ENCODE results near the gene C1QTNF6.

The C1QTNF6 gene

DNA sequence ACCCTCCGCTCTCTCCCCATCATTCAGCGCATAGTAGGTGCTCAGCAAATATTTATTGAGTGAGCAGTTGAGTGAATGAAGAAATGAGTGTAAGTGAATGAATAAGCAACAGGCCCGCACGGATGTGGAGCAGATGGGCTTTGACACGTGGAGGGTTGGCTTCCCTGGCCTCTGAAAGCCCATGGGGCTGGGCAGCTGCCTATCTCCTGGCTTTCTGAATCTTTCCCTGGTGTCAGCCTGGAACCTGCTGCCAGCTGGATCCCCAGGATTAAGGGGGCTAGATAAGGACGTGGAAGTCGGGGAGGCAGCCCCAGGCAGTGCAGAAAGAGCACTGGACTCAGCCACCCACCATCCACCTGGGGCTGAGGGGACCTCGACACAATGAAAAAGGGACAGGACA, 50.9 kb downstream of the C1QTNF6 start:
- H3K27ac ChIP-seq (ENCODE audit: extremely low read depth, low read depth, low read length), result no peak overlapping the region
- H3K9me3 ChIP-seq (ENCODE audit: control insufficient read depth, insufficient read depth, low read depth, low read length), result no peaks in the 10 kb centered on the region
- no peaks in the 10 kb centered on the region for H3K4me1 ChIP-seq (ENCODE audit: control insufficient read depth, insufficient read depth, low read length)
- ChIA-PET CTCF (no interaction called here), POLR2A (no interaction called here)
- H3K4me3 ChIP-seq (ENCODE audit: low read depth, low read length), result no peak overlapping the region
- H3K36me3 ChIP-seq (ENCODE audit: control insufficient read depth in 2 of 2, insufficient read depth in 1 of 2, low read length in 2 of 2), result no peaks in the 10 kb centered on the region
- TF ChIP-seq KLF8 (tag by site-specific recombination; IDR thresholded peaks at IDR 0.05) (no peak), ZNF701 (tag by site-specific recombination; IDR thresholded peaks at IDR 0.05) (no peak), YY1 (tag by site-specific recombination; IDR thresholded peaks at IDR 0.05) (no peak), ZNF341 (tag by site-specific recombination; IDR thresholded peaks at IDR 0.05; ENCODE audit: low read depth) (no peak), GLI2 (tag by site-specific recombination; IDR thresholded peaks at IDR 0.05; ENCODE audit: borderline replicate concordance, low read depth) (no peak), ZNF423 (tag by site-specific recombination; IDR thresholded peaks at IDR 0.05) (no peak), SCRT1 (tag by site-specific recombination; IDR thresholded peaks at IDR 0.05; ENCODE audit: borderline replicate concordance) (no peak)
- TF ChIP-seq, protein P1, sequence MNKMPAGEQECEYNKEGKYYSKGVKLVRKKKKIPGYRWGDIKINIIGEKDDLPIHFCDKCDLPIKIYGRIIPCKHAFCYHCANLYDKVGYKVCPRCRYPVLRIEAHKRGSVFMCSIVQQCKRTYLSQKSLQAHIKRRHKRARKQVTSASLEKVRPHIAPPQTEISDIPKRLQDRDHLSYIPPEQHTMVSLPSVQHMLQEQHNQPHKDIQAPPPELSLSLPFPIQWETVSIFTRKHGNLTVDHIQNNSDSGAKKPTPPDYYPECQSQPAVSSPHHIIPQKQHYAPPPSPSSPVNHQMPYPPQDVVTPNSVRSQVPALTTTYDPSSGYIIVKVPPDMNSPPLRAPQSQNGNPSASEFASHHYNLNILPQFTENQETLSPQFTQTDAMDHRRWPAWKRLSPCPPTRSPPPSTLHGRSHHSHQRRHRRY (tag by site-specific recombination; IDR thresholded peaks at IDR 0.05), result no peak
- TF ChIP-seq, protein P2, sequence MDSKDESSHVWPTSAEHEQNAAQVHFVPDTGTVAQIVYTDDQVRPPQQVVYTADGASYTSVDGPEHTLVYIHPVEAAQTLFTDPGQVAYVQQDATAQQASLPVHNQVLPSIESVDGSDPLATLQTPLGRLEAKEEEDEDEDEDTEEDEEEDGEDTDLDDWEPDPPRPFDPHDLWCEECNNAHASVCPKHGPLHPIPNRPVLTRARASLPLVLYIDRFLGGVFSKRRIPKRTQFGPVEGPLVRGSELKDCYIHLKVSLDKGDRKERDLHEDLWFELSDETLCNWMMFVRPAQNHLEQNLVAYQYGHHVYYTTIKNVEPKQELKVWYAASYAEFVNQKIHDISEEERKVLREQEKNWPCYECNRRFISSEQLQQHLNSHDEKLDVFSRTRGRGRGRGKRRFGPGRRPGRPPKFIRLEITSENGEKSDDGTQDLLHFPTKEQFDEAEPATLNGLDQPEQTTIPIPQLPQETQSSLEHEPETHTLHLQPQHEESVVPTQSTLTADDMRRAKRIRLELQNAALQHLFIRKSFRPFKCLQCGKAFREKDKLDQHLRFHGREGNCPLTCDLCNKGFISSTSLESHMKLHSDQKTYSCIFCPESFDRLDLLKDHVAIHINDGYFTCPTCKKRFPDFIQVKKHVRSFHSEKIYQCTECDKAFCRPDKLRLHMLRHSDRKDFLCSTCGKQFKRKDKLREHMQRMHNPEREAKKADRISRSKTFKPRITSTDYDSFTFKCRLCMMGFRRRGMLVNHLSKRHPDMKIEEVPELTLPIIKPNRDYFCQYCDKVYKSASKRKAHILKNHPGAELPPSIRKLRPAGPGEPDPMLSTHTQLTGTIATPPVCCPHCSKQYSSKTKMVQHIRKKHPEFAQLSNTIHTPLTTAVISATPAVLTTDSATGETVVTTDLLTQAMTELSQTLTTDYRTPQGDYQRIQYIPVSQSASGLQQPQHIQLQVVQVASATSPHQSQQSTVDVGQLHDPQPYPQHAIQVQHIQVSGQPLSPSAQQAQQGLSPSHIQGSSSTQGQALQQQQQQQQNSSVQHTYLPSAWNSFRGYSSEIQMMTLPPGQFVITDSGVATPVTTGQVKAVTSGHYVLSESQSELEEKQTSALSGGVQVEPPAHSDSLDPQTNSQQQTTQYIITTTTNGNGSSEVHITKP (tag by site-specific recombination; IDR thresholded peaks at IDR 0.05), result no peak

DNA sequence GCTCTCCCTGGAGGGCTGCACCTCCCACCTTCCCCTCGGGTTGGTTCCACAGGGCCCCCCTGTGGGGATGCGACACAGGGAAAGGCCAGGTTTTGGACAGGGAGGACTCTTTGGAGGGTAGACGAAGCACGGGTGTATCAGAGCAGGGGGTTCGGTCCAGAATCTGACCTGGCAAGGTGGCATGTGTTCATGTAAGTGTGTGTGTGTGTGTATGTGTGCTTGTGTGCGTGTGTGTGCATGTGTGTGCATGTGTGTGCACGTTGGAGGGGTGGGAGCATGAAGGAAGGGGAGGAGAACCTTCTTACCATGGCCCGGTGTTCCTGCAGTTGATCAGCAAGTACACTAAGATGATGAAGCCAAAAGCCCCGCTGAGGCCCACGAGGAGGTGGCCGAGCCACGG, 53.0 kb downstream of the C1QTNF6 start:
- Histone ChIP-seq H3K27ac (ENCODE audit: extremely low read depth, low read depth, low read length) (no peak overlapping the region), H3K9me3 (ENCODE audit: control insufficient read depth, insufficient read depth, low read depth, low read length) (no peaks in the 10 kb centered on the region), H3K4me1 (ENCODE audit: control insufficient read depth, insufficient read depth, low read length) (no peaks in the 10 kb centered on the region), H3K4me3 (ENCODE audit: low read depth, low read length) (no peak overlapping the region), H3K36me3 (ENCODE audit: control insufficient read depth in 2 of 2, insufficient read depth in 1 of 2, low read length in 2 of 2) (no peaks in the 10 kb centered on the region)
- ChIA-PET POLR2A (no interaction called here), CTCF (interaction anchor here (0.6 to 1.2 kb wide), 2 partner anchors 10 to 87 kb away, joined by 3 to 4 read pairs; no protein-coding TSS in a partner anchor)
- TF ChIP-seq, protein P3, sequence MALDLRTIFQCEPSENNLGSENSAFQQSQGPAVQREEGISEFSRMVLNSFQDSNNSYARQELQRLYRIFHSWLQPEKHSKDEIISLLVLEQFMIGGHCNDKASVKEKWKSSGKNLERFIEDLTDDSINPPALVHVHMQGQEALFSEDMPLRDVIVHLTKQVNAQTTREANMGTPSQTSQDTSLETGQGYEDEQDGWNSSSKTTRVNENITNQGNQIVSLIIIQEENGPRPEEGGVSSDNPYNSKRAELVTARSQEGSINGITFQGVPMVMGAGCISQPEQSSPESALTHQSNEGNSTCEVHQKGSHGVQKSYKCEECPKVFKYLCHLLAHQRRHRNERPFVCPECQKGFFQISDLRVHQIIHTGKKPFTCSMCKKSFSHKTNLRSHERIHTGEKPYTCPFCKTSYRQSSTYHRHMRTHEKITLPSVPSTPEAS (tag by site-specific recombination; IDR thresholded peaks at IDR 0.05), result peak; percentile 94
- TF ChIP-seq, protein P4, sequence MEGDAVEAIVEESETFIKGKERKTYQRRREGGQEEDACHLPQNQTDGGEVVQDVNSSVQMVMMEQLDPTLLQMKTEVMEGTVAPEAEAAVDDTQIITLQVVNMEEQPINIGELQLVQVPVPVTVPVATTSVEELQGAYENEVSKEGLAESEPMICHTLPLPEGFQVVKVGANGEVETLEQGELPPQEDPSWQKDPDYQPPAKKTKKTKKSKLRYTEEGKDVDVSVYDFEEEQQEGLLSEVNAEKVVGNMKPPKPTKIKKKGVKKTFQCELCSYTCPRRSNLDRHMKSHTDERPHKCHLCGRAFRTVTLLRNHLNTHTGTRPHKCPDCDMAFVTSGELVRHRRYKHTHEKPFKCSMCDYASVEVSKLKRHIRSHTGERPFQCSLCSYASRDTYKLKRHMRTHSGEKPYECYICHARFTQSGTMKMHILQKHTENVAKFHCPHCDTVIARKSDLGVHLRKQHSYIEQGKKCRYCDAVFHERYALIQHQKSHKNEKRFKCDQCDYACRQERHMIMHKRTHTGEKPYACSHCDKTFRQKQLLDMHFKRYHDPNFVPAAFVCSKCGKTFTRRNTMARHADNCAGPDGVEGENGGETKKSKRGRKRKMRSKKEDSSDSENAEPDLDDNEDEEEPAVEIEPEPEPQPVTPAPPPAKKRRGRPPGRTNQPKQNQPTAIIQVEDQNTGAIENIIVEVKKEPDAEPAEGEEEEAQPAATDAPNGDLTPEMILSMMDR (tag by site-specific recombination; IDR thresholded peaks at IDR 0.05), result no peak
- no peak for TF ChIP-seq ZNF791 (tag by site-specific recombination; IDR thresholded peaks at IDR 0.05)

DNA sequence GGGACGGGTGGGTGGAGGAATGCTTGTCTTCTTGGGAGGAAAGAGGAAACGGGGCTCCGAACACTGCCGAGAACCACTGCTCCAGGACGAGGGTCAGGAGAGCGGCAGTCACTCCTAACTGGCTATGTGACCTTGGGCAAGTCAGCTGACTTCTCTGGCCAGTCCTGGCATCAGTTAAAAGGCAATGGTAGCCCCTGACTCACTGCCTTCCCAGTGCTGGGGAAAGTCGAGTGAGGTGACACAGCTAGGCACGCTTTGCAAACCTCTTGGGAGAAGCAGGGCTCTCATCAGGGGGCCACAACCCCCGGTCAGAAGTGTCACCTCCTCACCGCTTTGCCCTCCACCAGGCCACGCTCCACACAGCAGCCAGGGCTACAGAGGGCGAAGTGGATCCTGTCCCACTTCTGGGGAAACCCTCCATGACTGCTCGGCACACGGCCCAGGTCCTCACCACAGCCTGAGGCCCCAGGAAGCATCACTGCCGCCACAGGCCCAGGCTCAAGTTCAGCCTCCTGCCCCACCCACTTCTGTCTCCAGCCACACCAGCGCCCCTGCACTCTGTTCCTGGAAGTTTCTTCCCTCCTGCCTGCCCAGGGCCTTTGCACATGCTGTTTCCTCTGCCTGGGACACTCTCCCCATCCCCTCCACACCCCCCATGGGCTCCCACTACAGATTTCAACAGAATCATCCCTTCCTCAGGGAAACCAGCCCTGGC, 54.6 kb downstream of the C1QTNF6 start:
- Histone ChIP-seq H3K9me3 (ENCODE audit: control insufficient read depth, insufficient read depth, low read depth, low read length) (no peaks in the 10 kb centered on the region), H3K4me3 (ENCODE audit: low read depth, low read length) (no peak overlapping the region), H3K27ac (ENCODE audit: extremely low read depth, low read depth, low read length) (no peak overlapping the region), H3K36me3 (ENCODE audit: control insufficient read depth in 2 of 2, insufficient read depth in 1 of 2, low read length in 2 of 2) (no peaks in the 10 kb centered on the region), H3K4me1 (ENCODE audit: control insufficient read depth, insufficient read depth, low read length) (no peaks in the 10 kb centered on the region)
- TF ChIP-seq KLF9 (tag by site-specific recombination; IDR thresholded peaks at IDR 0.05; ENCODE audit: low read depth), result peak; percentile 51; the same call in 1 of the 2 replicates
- TF ChIP-seq EGR2 (tag by site-specific recombination; IDR thresholded peaks at IDR 0.05; ENCODE audit: low read depth), result peak; percentile 50; the same call in 1 of the 2 replicates
- TF ChIP-seq ZNF623 (tag by site-specific recombination; IDR thresholded peaks at IDR 0.05), result peak; percentile 95
- no peak for TF ChIP-seq BCL11B (tag by site-specific recombination; IDR thresholded peaks at IDR 0.05; ENCODE audit: low read depth)
- TF ChIP-seq ZNF670 (tag by site-specific recombination; IDR thresholded peaks at IDR 0.05; ENCODE audit: low read depth), result no peak
- peak; percentile 76 for TF ChIP-seq ZFHX2 (tag by site-specific recombination; conservative IDR thresholded peaks at IDR 0.05)
- TF ChIP-seq ZIC2 (tag by site-specific recombination; IDR thresholded peaks at IDR 0.05), result 0 out of 2 replicates have a peak, but pooled peaks have one; percentile 15
- CTCF ChIA-PET, result interaction anchor here (0.6 to 1.2 kb wide), 2 partner anchors 8 to 87 kb away, joined by 3 to 4 read pairs; no protein-coding TSS in a partner anchor
- POLR2A ChIA-PET, result interaction anchor here (0.6 kb wide), 1 partner anchor 12 kb away, joined by 4 read pairs; no protein-coding TSS in a partner anchor
